ENCODE results near the gene ELAPOR2.

- no peak for TF ChIP-seq CTCF (conservative IDR thresholded peaks at IDR 0.05; ENCODE audit: low read length)
- TF ChIP-seq EZH2phosphoT487 (IDR thresholded peaks at IDR 0.05; ENCODE audit: borderline replicate concordance): no peak
Measured at GRCh38 chr7:87038993-87039690, 20.3 kb downstream of the ELAPOR2 start.

Data from Loucy (cell line).